GM19438 (cell line): Measurements from ENCODE around the gene CEP112.
"Not testable (repeated sequence)": the region's sequence is repeated elsewhere in the genome, so short reads cannot be mapped to it uniquely, and the experiment has no call there.

ENCODE experiments used
- ATAC-seq: cut with Tn5 transposase; IDR thresholded peaks from one replicate; pipeline ENCODE4 v1.9.1; 2021; ENCODE audit warnings: low read depth; ENCODE audit not compliant: unreplicated experiment

The CEP112 gene

DNA sequence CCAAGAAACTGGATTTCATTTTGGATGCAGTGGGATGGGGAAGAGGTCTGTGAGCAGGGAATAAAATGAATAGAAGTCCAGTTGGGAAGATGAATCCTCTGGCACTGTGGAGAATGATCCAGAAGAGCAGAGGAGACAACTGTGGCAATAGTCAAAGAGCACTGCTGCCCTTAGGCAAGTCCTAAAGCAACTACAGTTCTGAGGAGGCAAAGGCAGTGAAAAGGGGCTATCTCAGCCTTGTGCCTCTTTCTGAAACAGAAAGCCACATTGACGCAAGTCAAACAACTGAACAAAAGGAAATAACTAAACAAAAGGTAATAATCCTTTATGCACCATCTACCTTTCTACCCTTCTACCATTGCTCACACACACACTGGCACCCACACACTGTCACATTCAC is 392.5 kb downstream of the CEP112 start:
- ATAC-seq = no peak

DNA sequence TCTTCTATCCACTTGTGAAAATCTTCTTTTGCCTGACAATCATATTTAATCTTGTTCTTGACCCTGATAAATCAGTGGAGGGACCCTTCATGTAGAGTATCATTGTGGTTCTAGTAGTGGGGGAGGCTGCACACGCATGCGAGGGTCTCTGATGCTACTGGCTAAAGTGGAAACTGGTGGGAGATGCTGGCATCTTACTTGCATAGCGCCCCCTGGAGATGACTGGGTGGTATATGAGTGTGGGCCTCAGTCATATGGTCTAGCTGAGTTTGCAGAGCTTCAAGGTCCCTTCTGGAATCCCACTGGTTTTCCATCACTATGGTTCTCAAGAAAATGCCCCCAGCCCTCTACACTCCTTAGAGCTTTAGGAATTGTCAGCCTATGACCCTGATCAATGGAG is 394.1 kb downstream of the CEP112 start:
- no peak for ATAC-seq

DNA sequence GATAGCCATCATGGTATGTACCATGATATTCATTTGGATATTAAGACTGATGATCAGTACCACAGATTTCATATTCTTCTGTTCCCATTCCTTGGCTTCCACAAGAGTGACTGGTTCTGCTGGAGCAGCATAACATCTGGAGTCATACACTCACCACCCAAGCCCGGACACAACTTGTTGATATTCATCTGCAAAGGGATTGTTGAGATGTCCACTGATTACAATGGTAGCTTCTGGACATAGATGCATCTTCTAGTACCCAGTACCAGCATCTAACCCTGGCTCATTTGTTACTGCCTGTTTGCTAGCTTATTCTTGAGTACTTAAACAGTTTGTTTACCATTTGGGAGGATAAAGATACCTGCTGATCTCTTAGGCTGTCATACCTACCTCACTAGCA is 394.8 kb downstream of the CEP112 start:
- ATAC-seq = no peak

DNA sequence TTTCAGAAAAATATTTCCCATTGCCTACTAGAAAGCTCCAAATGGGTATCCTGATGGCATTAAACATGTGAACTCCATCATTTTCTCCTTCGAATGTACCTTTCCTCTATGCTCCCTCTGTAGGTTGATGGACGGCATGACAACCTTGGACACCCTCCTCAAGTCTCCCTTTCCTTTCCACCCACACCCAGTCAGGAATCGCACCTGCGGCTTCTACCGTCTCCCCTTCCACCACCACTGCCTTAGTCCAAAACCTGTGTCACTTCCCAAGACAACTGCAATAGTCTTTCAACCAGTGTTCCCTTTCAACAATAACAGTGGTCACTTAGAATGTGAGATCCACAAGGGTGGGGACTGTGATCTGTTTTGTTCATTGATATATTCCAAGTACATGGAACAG is 397.4 kb downstream of the CEP112 start:
- ATAC-seq = no peak

DNA sequence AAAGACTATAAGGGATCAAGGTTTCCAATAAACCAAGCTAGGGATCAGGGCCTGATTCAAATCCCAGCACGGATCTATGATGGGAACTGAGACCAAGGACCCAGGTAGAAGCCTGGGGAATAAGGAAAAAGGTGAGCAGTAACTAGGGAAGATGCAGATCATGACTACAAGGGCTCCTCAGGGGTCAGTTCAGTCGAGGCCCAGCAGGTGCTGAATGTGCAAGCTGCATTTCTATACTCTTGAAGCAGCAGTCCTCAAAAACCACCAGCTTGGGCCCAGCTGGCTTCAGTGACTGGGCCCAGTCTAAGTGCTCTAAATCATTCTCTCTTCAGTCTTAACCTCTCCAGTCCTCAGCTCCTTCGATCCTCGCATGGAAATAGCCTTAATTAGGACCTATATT is 401.7 kb downstream of the CEP112 start:
- ATAC-seq = no peak

- ATAC-seq = no peak
Observed at GRCh38 chr17:65787503-65787902, 404.4 kb downstream of the CEP112 start.

DNA sequence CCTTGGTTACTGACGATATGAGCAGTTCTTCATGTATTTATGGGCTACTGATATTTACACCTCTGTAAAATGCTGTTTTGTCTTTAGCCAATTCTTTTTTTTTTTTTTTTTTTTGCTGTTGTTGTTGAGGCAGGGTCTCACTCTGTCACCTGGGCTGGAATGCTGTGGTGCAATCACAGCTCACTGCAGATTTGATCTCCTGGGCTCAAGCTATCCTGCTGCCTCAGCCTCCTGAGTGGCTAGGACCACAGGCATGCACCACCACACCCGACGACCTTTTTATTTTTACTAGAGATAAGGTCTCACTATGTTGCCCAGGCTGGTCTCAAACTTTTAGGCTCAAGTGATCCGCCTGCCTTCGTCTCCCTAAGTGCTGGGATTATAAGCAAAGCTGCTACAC is 405.5 kb downstream of the CEP112 start:
- ATAC-seq = no peak

GRCh38 chr17:65785109-65785508 is 406.8 kb downstream of the CEP112 start:
- no peak for ATAC-seq

DNA sequence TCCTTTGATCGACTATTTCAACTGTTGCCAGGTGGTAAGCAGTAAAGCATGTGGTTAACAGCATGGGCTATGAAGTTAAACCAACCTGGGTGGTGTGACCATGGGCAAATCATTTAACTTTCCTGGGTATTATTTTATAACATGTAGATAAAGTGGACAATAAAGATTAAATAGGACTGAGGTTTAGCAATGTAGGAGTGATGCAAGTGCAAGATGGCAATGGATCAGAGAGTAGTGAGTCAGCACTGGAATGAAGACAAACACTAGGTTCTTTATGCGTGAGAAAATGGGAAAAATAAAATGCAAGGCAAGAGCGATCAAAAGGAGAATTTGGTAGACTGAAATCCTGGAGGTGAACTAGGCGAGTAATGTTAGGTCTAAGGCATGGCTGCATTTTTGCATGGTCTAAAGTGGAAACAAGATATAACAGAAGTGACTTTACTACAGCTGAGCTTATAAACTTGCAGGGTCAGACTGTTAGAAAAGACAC is 408.0 kb downstream of the CEP112 start:
- no peak for ATAC-seq

DNA sequence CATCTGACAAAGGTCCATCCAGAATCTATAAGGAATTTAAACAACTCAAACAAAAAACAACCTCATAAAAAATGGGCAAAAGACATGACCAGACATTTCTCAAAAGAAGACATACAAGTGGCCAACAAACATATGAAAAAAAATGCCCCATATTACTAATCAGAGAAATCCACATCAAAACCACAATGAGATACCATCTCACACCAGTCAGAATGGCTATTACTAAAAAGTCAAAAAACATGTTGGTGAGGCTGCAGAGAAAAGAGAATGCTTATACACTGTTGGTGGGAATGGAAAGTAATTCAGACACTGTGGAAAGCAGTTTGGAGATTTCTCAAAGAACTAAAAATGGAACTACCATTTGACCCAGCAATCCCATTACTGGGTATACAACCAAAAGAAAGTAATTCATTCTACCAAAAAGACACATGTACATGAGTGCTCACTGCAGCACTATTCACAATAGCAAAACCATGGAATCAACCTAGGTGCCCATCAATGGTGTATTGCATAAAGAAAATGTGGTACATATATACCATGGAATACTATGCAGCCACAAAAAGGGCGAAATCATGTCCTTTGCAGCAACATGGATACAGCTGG is 409.7 kb downstream of the CEP112 start:
- ATAC-seq = not testable (repeated sequence)

DNA sequence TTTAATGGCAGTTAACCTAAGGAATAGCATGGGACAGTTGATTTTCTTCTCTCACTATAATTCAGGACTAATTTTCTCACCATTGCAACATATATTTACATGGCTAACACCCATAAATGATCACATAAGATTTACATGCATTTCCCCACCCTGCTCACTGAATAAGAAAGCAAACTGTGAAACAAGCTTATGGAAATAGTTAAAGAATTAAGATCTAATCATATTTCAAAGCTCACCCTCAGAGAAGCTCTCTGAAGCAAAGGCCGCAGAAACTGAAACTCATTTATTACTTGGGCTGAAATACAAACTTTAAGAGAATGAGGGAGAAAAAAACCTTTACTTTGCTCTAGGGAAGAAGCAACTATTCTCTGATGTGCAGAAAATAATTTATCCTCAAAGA is 411.8 kb downstream of the CEP112 start:
- ATAC-seq = no peak

DNA sequence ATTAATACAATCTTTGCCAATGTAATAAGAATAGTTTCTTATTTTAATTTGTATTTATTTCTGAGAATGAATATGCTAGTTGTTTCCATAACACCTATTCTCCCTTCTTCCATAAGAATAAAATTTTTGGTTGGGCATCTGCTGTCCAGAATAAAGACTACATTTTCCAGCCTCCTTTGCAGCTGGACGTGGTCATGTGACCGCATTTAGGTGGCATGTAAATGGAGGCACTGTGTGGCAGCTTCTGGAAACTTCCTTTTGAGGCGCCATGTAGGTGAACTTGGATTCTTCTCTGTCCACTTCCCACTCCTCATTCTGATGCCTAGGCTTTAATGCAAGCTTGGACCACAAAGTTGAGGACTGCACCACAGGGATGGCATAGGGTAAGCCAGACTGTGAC is 415.0 kb downstream of the CEP112 start:
- ATAC-seq = no peak

DNA sequence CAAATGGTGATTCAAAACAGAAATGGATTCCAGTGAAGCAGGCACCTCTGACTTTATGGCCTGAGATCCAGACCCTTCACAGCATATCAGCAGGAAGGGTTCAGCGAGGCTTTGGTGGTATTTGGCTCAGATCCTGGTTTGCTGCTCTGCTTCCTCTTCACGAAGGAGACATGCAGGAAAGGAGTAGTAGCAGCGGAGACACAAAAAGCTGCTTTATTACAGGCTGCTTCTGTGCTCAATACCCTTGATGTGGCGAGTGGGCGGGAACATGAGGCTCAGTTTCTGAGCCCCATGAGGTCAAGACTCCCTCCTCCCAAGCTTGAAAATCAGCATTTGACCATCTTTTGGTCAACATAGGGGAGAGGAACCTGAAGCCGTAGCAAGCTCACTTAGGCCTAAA is 417.1 kb downstream of the CEP112 start:
- ATAC-seq = no peak

- ATAC-seq = no peak
Observed at GRCh38 chr17:65772989-65773388, 418.9 kb downstream of the CEP112 start.

GRCh38 chr17:65771704-65772103 is 420.2 kb downstream of the CEP112 start:
- ATAC-seq = no peak

DNA sequence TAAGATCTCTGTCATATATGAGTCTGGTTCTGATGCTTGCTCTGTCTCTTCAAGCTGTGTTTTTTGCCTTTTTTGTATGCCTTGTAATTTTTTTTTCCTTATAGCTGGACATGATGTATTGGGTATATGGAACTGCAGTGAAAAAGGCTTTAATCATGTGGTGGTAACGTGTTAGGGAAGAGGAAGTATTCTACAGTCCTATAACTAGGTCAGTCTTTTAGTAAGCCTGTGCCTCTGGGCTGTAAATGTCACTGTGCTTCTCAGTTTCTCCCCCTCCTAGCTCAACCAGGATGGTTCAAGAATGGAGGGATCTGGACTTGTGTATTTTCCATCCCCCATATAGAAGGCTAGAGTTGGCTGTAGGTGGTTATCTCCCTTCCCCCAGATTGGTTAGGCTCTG is 428.1 kb downstream of the CEP112 start:
- ATAC-seq = no peak

DNA sequence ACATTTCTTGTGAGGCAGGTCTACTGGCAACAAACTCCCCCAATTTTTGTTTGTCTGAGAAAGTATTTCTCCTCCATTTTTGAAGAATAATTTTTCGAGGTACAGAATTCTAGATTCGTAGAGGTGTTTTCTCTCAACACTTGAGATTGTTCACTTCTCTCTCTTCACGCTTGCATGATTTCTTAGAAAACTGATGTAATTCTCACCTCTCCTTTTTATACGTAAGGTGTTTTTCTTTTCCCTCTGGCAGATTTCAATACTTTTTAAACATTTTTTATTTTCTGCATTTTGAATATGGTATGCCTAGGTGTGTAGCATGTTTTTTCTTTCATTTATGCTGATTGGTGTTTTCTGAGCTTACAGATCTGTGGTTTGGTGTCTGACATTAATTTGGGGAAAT is 429.0 kb downstream of the CEP112 start:
- no peak for ATAC-seq

DNA sequence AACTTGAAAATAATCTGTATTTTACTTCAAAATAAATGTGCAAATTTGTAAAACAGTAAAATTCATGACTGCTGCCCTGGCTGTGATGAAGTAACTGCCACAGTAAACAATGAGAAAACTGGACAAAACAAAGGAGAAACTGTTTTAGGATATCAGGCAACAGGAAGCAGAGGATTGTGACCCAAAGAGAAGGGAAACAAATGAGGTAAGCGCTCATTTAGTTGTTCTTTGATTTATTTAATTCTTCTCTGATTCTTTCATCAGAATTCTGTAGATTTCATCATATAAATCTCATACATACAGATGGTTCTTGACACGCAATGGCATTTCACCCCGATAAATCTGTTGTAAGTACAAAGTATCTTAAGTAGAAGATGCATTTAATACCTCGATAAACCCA is 432.4 kb downstream of the CEP112 start:
- ATAC-seq = no peak

DNA sequence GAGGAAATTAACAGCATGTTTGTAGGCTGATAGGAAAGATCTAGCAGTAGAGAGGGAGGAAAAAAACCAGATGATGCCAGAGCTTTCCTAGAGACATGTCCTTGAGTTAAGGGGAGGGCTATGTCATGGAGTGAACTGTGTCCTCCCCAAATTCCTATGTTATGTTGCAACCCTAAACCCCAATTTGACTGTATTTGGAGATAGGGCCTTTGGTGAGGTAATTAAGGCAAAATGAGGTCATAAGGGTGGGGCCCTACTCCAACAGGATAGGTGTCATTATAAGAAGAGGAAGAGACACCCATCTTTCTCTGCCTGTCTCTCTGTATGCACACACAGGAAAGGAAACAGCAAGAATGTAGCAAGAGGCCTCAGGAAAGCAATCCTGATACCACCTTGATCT is 435.2 kb downstream of the CEP112 start:
- ATAC-seq = no peak

GRCh38 chr17:65755799-65756198 is 436.1 kb downstream of the CEP112 start:
- ATAC-seq = no peak

DNA sequence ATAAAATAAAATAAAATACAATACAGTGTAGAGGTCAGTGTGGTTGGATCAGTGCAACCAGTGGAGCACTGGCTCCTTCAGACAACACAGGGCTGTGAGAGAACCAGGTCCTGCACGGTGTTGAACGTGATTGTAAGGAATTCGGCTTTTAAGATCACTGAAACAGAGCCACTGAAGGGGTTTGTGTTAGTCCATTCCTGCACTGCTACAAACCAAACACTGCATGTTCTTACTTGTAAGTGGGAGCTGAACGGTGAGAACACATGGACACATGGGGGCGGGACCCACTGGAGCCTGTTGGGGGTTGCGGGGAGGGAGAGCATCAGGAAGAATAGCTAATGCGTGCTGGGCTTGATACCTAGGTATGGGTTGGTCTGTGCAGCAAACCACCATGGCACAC is 437.3 kb downstream of the CEP112 start:
- no peak for ATAC-seq

GRCh38 chr17:65754081-65754480 is 437.9 kb downstream of the CEP112 start:
- no peak for ATAC-seq

DNA sequence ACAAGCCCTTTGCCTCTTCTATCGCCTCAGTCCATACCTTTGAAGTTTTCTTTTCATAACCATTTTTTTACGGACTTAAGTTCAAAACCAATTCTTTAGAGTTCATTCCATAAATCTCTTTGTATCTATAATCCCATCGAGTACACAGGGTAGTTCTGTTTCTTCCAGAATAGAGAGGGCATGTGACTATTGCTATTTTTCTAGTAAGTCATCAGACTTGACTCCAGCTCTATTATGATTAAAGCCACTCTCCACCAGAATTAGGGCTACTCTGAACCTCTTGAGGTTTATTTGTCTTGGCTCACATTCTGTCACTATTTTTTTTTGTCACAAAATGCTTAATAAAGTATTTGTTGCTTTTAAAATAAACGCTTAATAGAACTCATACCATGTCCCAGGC is 438.6 kb downstream of the CEP112 start:
- no peak for ATAC-seq
